HepG2 (cell line): ENCODE data around the gene MYOM1. TPM values are rescaled to one million over a fixed set of nuclear protein-coding genes. Genes with fewer than 3 reads are reported as not detected.
A peak's percentile ranks its signal among the peaks of the same experiment; 100 is the strongest.

Experiments
- ATAC-seq: fragments of 200-7000 bp; cut with Tn5 transposase; 3 replicates; pipeline ENCODE4 v1.9.1; 2020; ENCODE audit warnings: mild to moderate bottlenecking, moderate library complexity
- BruUV-seq: library from RNA; stranded (reverse); fragments of 400-500 nt; replicated peaks from 2 replicates; lab custom pipeline; 2021; lab: Mats Ljungman, UMichigan
- CTCF ChIA-PET: fragments of 300-600 bp; formaldehyde crosslinking; extraction: SDS; loops from one replicate; lab custom pipeline; 2021; ENCODE audit warnings: low total read pairs, inconsistent platforms, low intra/inter-chr PET ratio; lab: Yijun Ruan, JAX
- POLR2A ChIA-PET: fragments of 350-600 bp; sonication (Branson Sonifier 250); formaldehyde crosslinking; loops from one replicate; lab custom pipeline; 2020; ENCODE audit warnings: antibody characterized with exemption, inconsistent platforms; lab: Yijun Ruan, JAX
- DNase-seq: peaks from one replicate; pipeline ENCODE4 v3.0.0-alpha.2; 2015; ENCODE audit warnings: low spot score
- FAIRE-seq: peaks from 3 replicates; lab custom pipeline; 2011; peaks lifted over from hg19 to GRCh38; lab: Jason Lieb, UNC
- H2AFZ ChIP-seq: one replicate; pipeline ENCODE4 v1.6.1; 2011; ENCODE audit warnings: low read length, inconsistent platforms
- H3K27ac ChIP-seq: fragments of 300-600 bp; 3 replicates; pipeline ENCODE4 v1.8.0; 2011; ENCODE audit warnings: mixed run types, mild to moderate bottlenecking, mixed read lengths, low read length, inconsistent platforms; ENCODE audit not compliant: insufficient read depth; ENCODE audit errors: extremely low read length
- H3K27me3 ChIP-seq, 2 experiments: fragments of 200-600 bp in 1 of 2; 2 replicates in 1 of 2; 3 replicates in 1 of 2; pipeline versions ENCODE4 v1.6.0 to v1.8.0; 2011; ENCODE audit warnings: low read length in 2 of 2, mild to moderate bottlenecking in 2 of 2, moderate library complexity in 2 of 2, inconsistent platforms in 1 of 2; ENCODE audit not compliant: insufficient read depth in 2 of 2, control insufficient read depth in 1 of 2
- H3K36me3 ChIP-seq, 2 experiments: fragments of 200-600 bp in 1 of 2; replicated peaks in 1 of 2; 2 replicates in 1 of 2; 3 replicates in 1 of 2; pipeline versions ENCODE4 v1.5.1 to v1.8.0; 2011; ENCODE audit warnings: low read length in 2 of 2, inconsistent platforms in 1 of 2; ENCODE audit not compliant: insufficient read depth in 2 of 2, control insufficient read depth in 1 of 2
- H3K4me1 ChIP-seq: 2 replicates; pipeline ENCODE4 v1.5.1; 2012; ENCODE audit warnings: low read length, inconsistent platforms; ENCODE audit not compliant: insufficient read depth
- H3K4me2 ChIP-seq: 2 replicates; pipeline ENCODE4 v1.6.0; 2011; ENCODE audit warnings: low read depth, low read length, inconsistent platforms
- H3K4me3 ChIP-seq, 3 experiments: fragments of 200-600 bp in 1 of 3; sonication (generic), shearing (Covaris generic) in 1 of 3; replicated peaks in 1 of 3; 2 replicates each; pipeline ENCODE4 v1.5.1; 2011 to 2016; ENCODE audit warnings: low read length in 3 of 3, inconsistent platforms in 2 of 3, low read depth in 2 of 3, mild to moderate bottlenecking in 2 of 3, control low read depth in 1 of 3, mixed read lengths in 1 of 3; ENCODE audit not compliant: insufficient read depth in 1 of 3
- H3K79me2 ChIP-seq: one replicate; pipeline ENCODE4 v1.6.1; 2011; ENCODE audit warnings: low read length, inconsistent platforms; ENCODE audit not compliant: insufficient read depth
- H3K9ac ChIP-seq: 2 replicates; pipeline ENCODE4 v1.6.0; 2011; ENCODE audit warnings: mild to moderate bottlenecking, low read depth, low read length, inconsistent platforms; ENCODE audit not compliant: insufficient read depth
- H3K9me3 ChIP-seq: 2 replicates; pipeline ENCODE4 v1.5.1; 2012; ENCODE audit warnings: mild to moderate bottlenecking, low read length
- H4K20me1 ChIP-seq: 2 replicates; pipeline ENCODE4 v1.6.0; 2011; ENCODE audit warnings: inconsistent platforms, mild to moderate bottlenecking, low read length, moderate library complexity; ENCODE audit not compliant: insufficient read depth
- CBFB ChIP-seq: sonication (generic); formaldehyde crosslinking; IDR thresholded peaks from 2 replicates; pipeline ENCODE4 v1.4.0; 2020; ENCODE audit warnings: missing genetic modification reagents
- ETV5 ChIP-seq: IDR thresholded peaks from 2 replicates; pipeline ENCODE4 v1.6.1; 2018; ENCODE audit warnings: missing biosample characterization, missing genetic modification reagents, inconsistent platforms, borderline replicate concordance
- HNRNPLL ChIP-seq: fragments of 200-400 bp; formaldehyde crosslinking; IDR thresholded peaks from 2 replicates; pipeline ENCODE4 v1.6.1; 2017; ENCODE audit warnings: mild to moderate bottlenecking, low read depth, low read length; ENCODE audit not compliant: poor library complexity, severe bottlenecking
- HNRNPUL1 ChIP-seq: fragments of 200-400 bp; formaldehyde crosslinking; IDR thresholded peaks from 2 replicates; pipeline ENCODE4 v1.6.1; 2017; ENCODE audit warnings: low read depth, mild to moderate bottlenecking, low read length, moderate library complexity
- NCOA2 ChIP-seq: sonication (generic); formaldehyde crosslinking; IDR thresholded peaks from 2 replicates; pipeline ENCODE4 v1.8.0; 2022; ENCODE audit warnings: inconsistent platforms
- NR0B2 ChIP-seq: sonication (generic); formaldehyde crosslinking; IDR thresholded peaks from 2 replicates; pipeline ENCODE4 v1.4.0; 2020; ENCODE audit warnings: mild to moderate bottlenecking, missing genetic modification reagents
- RARA ChIP-seq: IDR thresholded peaks from 2 replicates; pipeline ENCODE4 v1.6.1; 2016; ENCODE audit warnings: missing genetic modification reagents, missing compliant biosample characterization
- TCF7 ChIP-seq: sonication (generic); IDR thresholded peaks from 2 replicates; pipeline ENCODE4 v1.6.1; 2016; ENCODE audit warnings: antibody characterized with exemption, low read depth
- TFDP2 ChIP-seq: sonication (generic); formaldehyde crosslinking; IDR thresholded peaks from 2 replicates; pipeline ENCODE4 v1.4.0; 2020; ENCODE audit warnings: missing genetic modification reagents
- U2AF2 ChIP-seq: fragments of 200-400 bp; formaldehyde crosslinking; IDR thresholded peaks from 2 replicates; pipeline ENCODE4 v1.6.1; 2017; ENCODE audit warnings: low read depth, mild to moderate bottlenecking, low read length
- ZMYM2 ChIP-seq: sonication (generic); formaldehyde crosslinking; IDR thresholded peaks from 2 replicates; pipeline ENCODE4 v1.8.0; 2022; ENCODE audit warnings: mild to moderate bottlenecking, missing genetic modification reagents
- ZNF207 ChIP-seq: fragments of 450-650 bp; IDR thresholded peaks from 2 replicates; pipeline ENCODE4 v1.6.1; 2016; ENCODE audit warnings: antibody characterized with exemption, borderline replicate concordance
- ZNF264 ChIP-seq: sonication (generic); formaldehyde crosslinking; IDR thresholded peaks from 2 replicates; pipeline ENCODE4 v1.4.0; 2020; ENCODE audit warnings: missing genetic modification reagents
- ZNF7 ChIP-seq: IDR thresholded peaks from 2 replicates; pipeline ENCODE4 v1.6.1; 2016; ENCODE audit warnings: missing biosample characterization, missing genetic modification reagents
- ZNF749 ChIP-seq: sonication (generic); formaldehyde crosslinking; IDR thresholded peaks from 2 replicates; pipeline ENCODE4 v1.8.0; 2022; ENCODE audit warnings: mild to moderate bottlenecking, missing genetic modification reagents, moderate library complexity, borderline replicate concordance
- WGBS: methylation state at CpG from one replicate; pipeline ENCODE4 v1.1.6; 2017; ENCODE audit warnings: low lambda C conversion rate; 5-methylcytosine and 5-hydroxymethylcytosine counted together
- in situ Hi-C: cut with HindIII; loops from 2 replicates; pipeline ENCODE4 v1.10.0; 2017; ENCODE audit warnings: low pct_unique_long_range_greater_than_20kb; ENCODE audit not compliant: extremely low pct_ligation_motif_present
- intact Hi-C: fragments of 100-400 bp; cut with micrococcal nuclease; formaldehyde crosslinking; loops from one replicate; pipeline ENCODE4 v1.10.0; 2022; ENCODE audit not compliant: unreplicated experiment
- polyA plus RNA-seq, 8 experiments: library from polyadenylated mRNA; depleted of rRNA in 3 of 8; stranded (reverse) in 7 of 8; unstranded in 1 of 8; fragments of >200 nt; fragmentation: Illumina TruSeq in 4 of 8; extraction: Trizol in 4 of 8; gene quantifications; 2 replicates each; pipeline versions ENCODE4 v1.2.1 to v1.2.3, GENCODE V29; 2011 to 2016; ENCODE audit warnings: low read depth in 4 of 8, missing spikeins in 1 of 8, mixed read lengths in 1 of 8; ENCODE audit not compliant: insufficient read depth in 1 of 8
- total RNA-seq, 5 experiments: library from RNA; depleted of rRNA; stranded (reverse); fragments of >200 nt; fragmentation: Illumina TruSeq; extraction: Trizol; gene quantifications; 2 replicates each; pipeline ENCODE4 v1.2.3, GENCODE V29; 2016; ENCODE audit warnings: low read depth in 1 of 5
- TF ChIP-seq, protein P1 (sequence below): sonication (generic); formaldehyde crosslinking; IDR thresholded peaks from 2 replicates; pipeline ENCODE4 v1.5.0; 2020; ENCODE audit warnings: mild to moderate bottlenecking, missing genetic modification reagents, borderline replicate concordance
- TF ChIP-seq, protein P2 (sequence below): sonication (generic); formaldehyde crosslinking; IDR thresholded peaks from 2 replicates; pipeline ENCODE4 v1.9.0; 2021; ENCODE audit warnings: missing genetic modification reagents, mild to moderate bottlenecking, borderline replicate concordance

The MYOM1 gene
- total and polyA plus RNA-seq, 2 of the 13 experiments (the other 11 are each of a cell fraction or from before 2014, with no cell fraction given) = 0.46 to 0.98 TPM

GRCh38 chr18:3059272-3059671 lies 160.5 kb downstream of the MYOM1 start (continued):
- TF ChIP-seq NR0B2 = no peak
- peak; percentile 44; the same call in 1 of the 2 replicates for TF ChIP-seq NCOA2 (CRISPR knock-in tag)
- TF ChIP-seq ZNF207 = no peak
- TF ChIP-seq, protein P1, sequence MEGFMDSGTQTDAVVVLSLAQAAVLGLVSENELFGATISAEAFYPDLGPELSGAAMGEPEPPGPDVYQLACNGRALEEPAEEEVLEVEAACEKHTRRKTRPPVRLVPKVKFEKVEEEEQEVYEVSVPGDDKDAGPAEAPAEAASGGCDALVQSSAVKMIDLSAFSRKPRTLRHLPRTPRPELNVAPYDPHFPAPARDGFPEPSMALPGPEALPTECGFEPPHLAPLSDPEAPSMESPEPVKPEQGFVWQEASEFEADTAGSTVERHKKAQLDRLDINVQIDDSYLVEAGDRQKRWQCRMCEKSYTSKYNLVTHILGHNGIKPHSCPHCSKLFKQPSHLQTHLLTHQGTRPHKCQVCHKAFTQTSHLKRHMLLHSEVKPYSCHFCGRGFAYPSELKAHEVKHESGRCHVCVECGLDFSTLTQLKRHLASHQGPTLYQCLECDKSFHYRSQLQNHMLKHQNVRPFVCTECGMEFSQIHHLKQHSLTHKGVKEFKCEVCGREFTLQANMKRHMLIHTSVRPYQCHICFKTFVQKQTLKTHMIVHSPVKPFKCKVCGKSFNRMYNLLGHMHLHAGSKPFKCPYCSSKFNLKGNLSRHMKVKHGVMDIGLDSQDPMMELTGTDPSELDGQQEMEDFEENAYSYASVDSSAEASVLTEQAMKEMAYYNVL (CRISPR knock-in tag) = no peak

- WGBS = 29% methylated on average over 6 of the region's 6 CpGs
- intact Hi-C loops (no loop called here), in situ Hi-C loops (loop anchor here (25.0 kb wide), 1 partner anchor 404 kb away; the partner anchor contains the start of gene TGIF1)
- ChIA-PET CTCF (no interaction called here), POLR2A (interaction anchor here (2.6 kb wide), 1 partner anchor 16 kb away, joined by 10 read pairs; no protein-coding TSS in a partner anchor)
- Histone ChIP-seq H3K27me3 (no peaks in the 10 kb centered on the region), H3K36me3 (no peaks in the 10 kb centered on the region), H3K9me3 (no peaks in the 10 kb centered on the region), H2AFZ (no peak overlapping the region), H3K79me2 (peaks cover 12% of the 10 kb centered on the region), H3K27ac (peak overlapping the region; percentile 92), H3K4me1 (peaks cover 99% of the 10 kb centered on the region), H3K4me2 (peak overlapping the region; percentile 19; the same call in 1 of the 2 replicates), H4K20me1 (no peaks in the 10 kb centered on the region), H3K9ac (peak overlapping the region; percentile 11), H3K4me3 (no peak overlapping the region)
- DNase-seq = peak; percentile 84
- peak; percentile 70 for ATAC-seq
- FAIRE-seq = no peak
- BruUV-seq = no TSS peak
- peak; percentile 100 for TF ChIP-seq RARA
- TF ChIP-seq, protein P2, sequence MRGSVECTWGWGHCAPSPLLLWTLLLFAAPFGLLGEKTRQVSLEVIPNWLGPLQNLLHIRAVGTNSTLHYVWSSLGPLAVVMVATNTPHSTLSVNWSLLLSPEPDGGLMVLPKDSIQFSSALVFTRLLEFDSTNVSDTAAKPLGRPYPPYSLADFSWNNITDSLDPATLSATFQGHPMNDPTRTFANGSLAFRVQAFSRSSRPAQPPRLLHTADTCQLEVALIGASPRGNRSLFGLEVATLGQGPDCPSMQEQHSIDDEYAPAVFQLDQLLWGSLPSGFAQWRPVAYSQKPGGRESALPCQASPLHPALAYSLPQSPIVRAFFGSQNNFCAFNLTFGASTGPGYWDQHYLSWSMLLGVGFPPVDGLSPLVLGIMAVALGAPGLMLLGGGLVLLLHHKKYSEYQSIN (CRISPR knock-in tag) = no peak
- TF ChIP-seq CBFB = 0 out of 2 replicates have a peak, but pooled peaks have one; percentile 35
- TF ChIP-seq ZNF264 (CRISPR knock-in tag) = peak; percentile 55; the same call in 1 of the 2 replicates
- TF ChIP-seq ZNF7 (CRISPR knock-in tag) = no peak
- no peak for TF ChIP-seq HNRNPUL1
- no peak for TF ChIP-seq U2AF2
- peak; percentile 71 for TF ChIP-seq TCF7
- TF ChIP-seq HNRNPLL = no peak
- TF ChIP-seq ZNF749 = no peak
- 0 out of 2 replicates have a peak, but pooled peaks have one; percentile 17 for TF ChIP-seq ZMYM2 (CRISPR knock-in tag)
- peak; percentile 92; the same call in 1 of the 2 replicates for TF ChIP-seq ETV5
- TF ChIP-seq TFDP2 = 0 out of 2 replicates have a peak, but pooled peaks have one; percentile 37
Observed at GRCh38 chr18:3058328-3059191, 161.2 kb downstream of the MYOM1 start.
